Liver (tissue), 9 donors: ENCODE data around the gene MEGF10. TPM values are rescaled to one million over a fixed set of nuclear protein-coding genes. Genes with fewer than 3 reads are reported as not detected.

Source experiments
- DNase-seq: peaks from one replicate; pipeline ENCODE4 v3.0.0-alpha.2; 2017; ENCODE audit warnings: low spot score
- H3K27ac ChIP-seq, 2 donors: one replicate each; pipeline ENCODE4 v1.7.0; 2013; ENCODE audit warnings: inconsistent platforms in 2 of 2, low read length in 2 of 2, control low read depth in 1 of 2, low read depth in 1 of 2, mild to moderate bottlenecking in 1 of 2
- H3K27me3 ChIP-seq, 4 donors: one replicate each; pipeline versions ENCODE4 v1.6.1 to v1.7.0; 2013; ENCODE audit warnings: low read length in 3 of 4, inconsistent platforms in 1 of 4, mild to moderate bottlenecking in 1 of 4, moderate library complexity in 1 of 4; ENCODE audit not compliant: control insufficient read depth in 4 of 4, insufficient read depth in 4 of 4
- H3K36me3 ChIP-seq, 4 donors: one replicate each; pipeline versions ENCODE4 v1.6.1 to v1.7.0; 2013; ENCODE audit warnings: low read length in 3 of 4, mild to moderate bottlenecking in 3 of 4, low read depth in 1 of 4, moderate library complexity in 1 of 4; ENCODE audit not compliant: control insufficient read depth in 4 of 4, insufficient read depth in 3 of 4
- H3K4me1 ChIP-seq, 4 donors: one replicate each; pipeline versions ENCODE4 v1.6.1 to v1.7.0; 2013; ENCODE audit warnings: low read length in 3 of 4, mild to moderate bottlenecking in 3 of 4, moderate library complexity in 1 of 4; ENCODE audit not compliant: control insufficient read depth in 4 of 4, insufficient read depth in 4 of 4
- H3K4me3 ChIP-seq, 3 donors: one replicate each; pipeline versions ENCODE4 v1.6.1 to v1.7.0; 2013; ENCODE audit warnings: low read length in 3 of 3, control low read depth in 1 of 3, low read depth in 1 of 3, mild to moderate bottlenecking in 1 of 3
- H3K9ac ChIP-seq, 2 donors: one replicate each; pipeline ENCODE4 v1.7.0; 2013; ENCODE audit warnings: low read length in 2 of 2, mild to moderate bottlenecking in 2 of 2, moderate library complexity in 2 of 2, control low read depth in 1 of 2, low read depth in 1 of 2
- H3K9me3 ChIP-seq, 4 donors: one replicate each; pipeline versions ENCODE4 v1.6.1 to v1.7.0; 2013; ENCODE audit warnings: low read length in 3 of 4; ENCODE audit not compliant: control insufficient read depth in 4 of 4
- EGR1 ChIP-seq, 2 donors: IDR thresholded peaks; 2 replicates each; pipeline ENCODE4 v1.6.1; 2016 to 2018; ENCODE audit warnings: antibody characterized with exemption in 2 of 2, low read depth in 2 of 2
- FOXA1 ChIP-seq: IDR thresholded peaks from 2 replicates; pipeline ENCODE4 v1.6.1; 2016; ENCODE audit warnings: antibody characterized with exemption
- HNF4A ChIP-seq, 2 donors: conservative IDR thresholded peaks; 2 replicates each; pipeline ENCODE4 v1.6.1; 2016; ENCODE audit warnings: antibody characterized with exemption in 2 of 2, mild to moderate bottlenecking in 2 of 2
- HNF4G ChIP-seq: IDR thresholded peaks from 2 replicates; pipeline ENCODE4 v1.6.1; 2016; ENCODE audit warnings: antibody characterized with exemption
- JUND ChIP-seq, 2 donors: IDR thresholded peaks; 2 replicates each; pipeline ENCODE4 v1.6.1; 2016; ENCODE audit warnings: antibody characterized with exemption in 2 of 2
- RXRA ChIP-seq, 2 donors: IDR thresholded peaks; 2 replicates each; pipeline ENCODE4 v1.6.1; 2017 to 2018; ENCODE audit warnings: antibody characterized with exemption in 2 of 2, mild to moderate bottlenecking in 1 of 2
- SP1 ChIP-seq: IDR thresholded peaks from 2 replicates; pipeline ENCODE4 v1.6.1; 2018; ENCODE audit warnings: antibody characterized with exemption, mild to moderate bottlenecking
- TAF1 ChIP-seq: conservative IDR thresholded peaks from 2 replicates; pipeline ENCODE4 v1.6.1; 2016; ENCODE audit warnings: antibody characterized with exemption, mild to moderate bottlenecking
- WGBS: extraction: QIAGEN DNeasy Blood & Tissue Kit; methylation state at CpG from one replicate; pipeline ENCODE4 v1.1.7; 2013; 5-methylcytosine and 5-hydroxymethylcytosine counted together
- polyA plus RNA-seq, 2 donors: library from polyadenylated mRNA; stranded (reverse) in 1 of 2; unstranded in 1 of 2; fragments of 200-250 nt in 1 of 2; fragments of >200 nt in 1 of 2; fragmentation: Nextera tagmentation in 1 of 2; extraction: Ambion mirVana in 1 of 2; gene quantifications; one replicate each; pipeline versions ENCODE4 v1.2.1 to v1.2.3, GENCODE V29; 2013 to 2015
- total RNA-seq, 2 donors: library from RNA; depleted of rRNA; stranded (reverse); fragments of >200 nt; gene quantifications; one replicate each; pipeline ENCODE4 v1.2.3, GENCODE V29; 2014
- TF ChIP-seq, protein P1 (sequence below): fragments of 150-350 bp; IDR thresholded peaks from 2 replicates; pipeline ENCODE4 v1.5.1; 2017; ENCODE audit warnings: improper control_type of control experiment, low read depth, low read length; ENCODE audit not compliant: missing input control
- TF ChIP-seq, protein P2 (sequence below): IDR thresholded peaks from 2 replicates; pipeline ENCODE4 v1.6.1; 2016; ENCODE audit warnings: antibody characterized with exemption
- TF ChIP-seq, protein P3 (sequence below): IDR thresholded peaks from 2 replicates; pipeline ENCODE4 v1.6.1; 2016; ENCODE audit warnings: antibody characterized with exemption
- TF ChIP-seq, protein P4 (sequence below): IDR thresholded peaks from 2 replicates; pipeline ENCODE4 v1.6.1; 2016; ENCODE audit warnings: antibody characterized with exemption, mild to moderate bottlenecking
- TF ChIP-seq, protein P5 (sequence below): IDR thresholded peaks from 2 replicates; pipeline ENCODE4 v1.6.1; 2016; ENCODE audit warnings: antibody characterized with exemption
- donor health status: healthy.
- donor health status: healthy.
- donor health status: healthy.
- donor health status: healthy.
- donor health status: healthy.

MEGF10 gene
- total and polyA plus RNA-seq, 4 donors, result 0.05 to 1.0 (median 0.33) TPM; not detected in 1

DNA sequence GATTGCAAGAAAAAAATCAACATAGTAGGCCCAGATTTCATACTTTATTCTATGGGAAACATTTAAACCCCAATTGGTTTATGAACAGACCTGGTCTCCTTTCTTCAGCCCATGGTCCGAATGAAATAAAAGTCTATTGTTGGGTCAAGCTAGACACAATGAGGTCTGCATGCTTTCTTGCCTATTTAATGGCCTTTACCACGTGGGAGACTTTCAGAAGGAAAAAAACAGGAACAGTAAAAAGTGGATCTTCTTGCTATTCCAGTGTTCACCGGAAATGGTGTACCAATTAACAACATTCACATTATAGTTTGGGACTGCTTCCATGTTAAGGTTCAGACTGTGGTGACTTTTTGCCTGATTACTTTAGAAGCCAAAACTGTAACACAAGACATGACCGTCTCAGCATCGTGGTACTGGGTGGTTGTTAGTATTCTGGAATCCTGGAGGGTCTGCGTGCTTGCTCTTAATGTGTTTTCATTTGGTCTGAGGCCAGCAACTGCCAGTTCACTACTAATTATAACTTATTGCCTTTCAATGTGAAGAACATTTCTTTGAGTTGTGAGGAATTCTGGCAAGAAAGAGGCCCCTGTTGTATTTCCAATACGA lies 141.5 kb downstream of the MEGF10 start:
- no peaks in the 10 kb centered on the region for H3K27me3 ChIP-seq
- H3K9me3 ChIP-seq, result no peaks in the 10 kb centered on the region
- H3K9ac ChIP-seq, result no peak overlapping the region
- DNase-seq, result no peak
- no peak overlapping the region for H3K4me3 ChIP-seq
- WGBS, result 78% methylated on average over 7 of the region's 7 CpGs
- no peaks in the 10 kb centered on the region for H3K36me3 ChIP-seq
- TF ChIP-seq, protein P1, sequence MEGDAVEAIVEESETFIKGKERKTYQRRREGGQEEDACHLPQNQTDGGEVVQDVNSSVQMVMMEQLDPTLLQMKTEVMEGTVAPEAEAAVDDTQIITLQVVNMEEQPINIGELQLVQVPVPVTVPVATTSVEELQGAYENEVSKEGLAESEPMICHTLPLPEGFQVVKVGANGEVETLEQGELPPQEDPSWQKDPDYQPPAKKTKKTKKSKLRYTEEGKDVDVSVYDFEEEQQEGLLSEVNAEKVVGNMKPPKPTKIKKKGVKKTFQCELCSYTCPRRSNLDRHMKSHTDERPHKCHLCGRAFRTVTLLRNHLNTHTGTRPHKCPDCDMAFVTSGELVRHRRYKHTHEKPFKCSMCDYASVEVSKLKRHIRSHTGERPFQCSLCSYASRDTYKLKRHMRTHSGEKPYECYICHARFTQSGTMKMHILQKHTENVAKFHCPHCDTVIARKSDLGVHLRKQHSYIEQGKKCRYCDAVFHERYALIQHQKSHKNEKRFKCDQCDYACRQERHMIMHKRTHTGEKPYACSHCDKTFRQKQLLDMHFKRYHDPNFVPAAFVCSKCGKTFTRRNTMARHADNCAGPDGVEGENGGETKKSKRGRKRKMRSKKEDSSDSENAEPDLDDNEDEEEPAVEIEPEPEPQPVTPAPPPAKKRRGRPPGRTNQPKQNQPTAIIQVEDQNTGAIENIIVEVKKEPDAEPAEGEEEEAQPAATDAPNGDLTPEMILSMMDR, result no peak
- TF ChIP-seq SP1, result no peak
- TF ChIP-seq EGR1 (IDR thresholded peaks at IDR 0.05; ENCODE audit: low read depth in 2 of 2), result no peak
- H3K4me1 ChIP-seq, result peaks cover 0 to 1% (median 0%) of the 10 kb centered on the region in 4 donors
- H3K27ac ChIP-seq, result no peak overlapping the region

DNA sequence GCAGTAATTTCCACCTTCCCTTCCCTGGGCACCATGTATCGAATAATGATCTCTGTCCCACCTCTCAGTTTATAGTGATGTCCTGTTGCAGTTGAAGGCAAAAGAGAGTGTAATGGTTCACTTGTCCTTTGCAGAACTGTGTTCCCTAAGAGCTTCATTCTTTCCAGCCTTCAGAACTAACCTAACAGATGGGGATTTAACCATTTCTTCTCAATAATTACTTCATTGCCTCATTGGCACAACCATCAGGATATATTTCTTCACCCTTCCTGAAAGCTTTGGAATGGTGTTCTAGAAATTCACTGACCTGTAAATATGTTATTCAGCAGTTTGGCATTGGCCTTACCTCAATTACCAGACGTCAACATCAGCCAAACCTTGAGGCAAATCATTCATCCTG lies 142.9 kb downstream of the MEGF10 start:
- no peaks in the 10 kb centered on the region for H3K27me3 ChIP-seq
- H3K36me3 ChIP-seq, result no peaks in the 10 kb centered on the region
- H3K27ac ChIP-seq, result no peak overlapping the region
- 87% methylated on average over 2 of the region's 2 CpGs for WGBS
- no peak overlapping the region for H3K4me3 ChIP-seq
- peaks cover 0 to 1% (median 0%) of the 10 kb centered on the region in 4 donors for H3K4me1 ChIP-seq
- no peak for DNase-seq
- H3K9ac ChIP-seq, result no peak overlapping the region
- no peak for TF ChIP-seq JUND (IDR thresholded peaks at IDR 0.05)
- TF ChIP-seq, protein P2, sequence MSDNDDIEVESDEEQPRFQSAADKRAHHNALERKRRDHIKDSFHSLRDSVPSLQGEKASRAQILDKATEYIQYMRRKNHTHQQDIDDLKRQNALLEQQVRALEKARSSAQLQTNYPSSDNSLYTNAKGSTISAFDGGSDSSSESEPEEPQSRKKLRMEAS, result no peak
- TF ChIP-seq, protein P1, result no peak
- TF ChIP-seq, protein P3, sequence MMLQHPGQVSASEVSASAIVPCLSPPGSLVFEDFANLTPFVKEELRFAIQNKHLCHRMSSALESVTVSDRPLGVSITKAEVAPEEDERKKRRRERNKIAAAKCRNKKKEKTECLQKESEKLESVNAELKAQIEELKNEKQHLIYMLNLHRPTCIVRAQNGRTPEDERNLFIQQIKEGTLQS, result no peak
- TF ChIP-seq FOXA1, result no peak
- no peak for TF ChIP-seq TAF1
- TF ChIP-seq HNF4G, result no peak
- TF ChIP-seq RXRA (IDR thresholded peaks at IDR 0.05), result no peak
- TF ChIP-seq EGR1 (IDR thresholded peaks at IDR 0.05; ENCODE audit: low read depth in 2 of 2), result no peak
- TF ChIP-seq, protein P4, sequence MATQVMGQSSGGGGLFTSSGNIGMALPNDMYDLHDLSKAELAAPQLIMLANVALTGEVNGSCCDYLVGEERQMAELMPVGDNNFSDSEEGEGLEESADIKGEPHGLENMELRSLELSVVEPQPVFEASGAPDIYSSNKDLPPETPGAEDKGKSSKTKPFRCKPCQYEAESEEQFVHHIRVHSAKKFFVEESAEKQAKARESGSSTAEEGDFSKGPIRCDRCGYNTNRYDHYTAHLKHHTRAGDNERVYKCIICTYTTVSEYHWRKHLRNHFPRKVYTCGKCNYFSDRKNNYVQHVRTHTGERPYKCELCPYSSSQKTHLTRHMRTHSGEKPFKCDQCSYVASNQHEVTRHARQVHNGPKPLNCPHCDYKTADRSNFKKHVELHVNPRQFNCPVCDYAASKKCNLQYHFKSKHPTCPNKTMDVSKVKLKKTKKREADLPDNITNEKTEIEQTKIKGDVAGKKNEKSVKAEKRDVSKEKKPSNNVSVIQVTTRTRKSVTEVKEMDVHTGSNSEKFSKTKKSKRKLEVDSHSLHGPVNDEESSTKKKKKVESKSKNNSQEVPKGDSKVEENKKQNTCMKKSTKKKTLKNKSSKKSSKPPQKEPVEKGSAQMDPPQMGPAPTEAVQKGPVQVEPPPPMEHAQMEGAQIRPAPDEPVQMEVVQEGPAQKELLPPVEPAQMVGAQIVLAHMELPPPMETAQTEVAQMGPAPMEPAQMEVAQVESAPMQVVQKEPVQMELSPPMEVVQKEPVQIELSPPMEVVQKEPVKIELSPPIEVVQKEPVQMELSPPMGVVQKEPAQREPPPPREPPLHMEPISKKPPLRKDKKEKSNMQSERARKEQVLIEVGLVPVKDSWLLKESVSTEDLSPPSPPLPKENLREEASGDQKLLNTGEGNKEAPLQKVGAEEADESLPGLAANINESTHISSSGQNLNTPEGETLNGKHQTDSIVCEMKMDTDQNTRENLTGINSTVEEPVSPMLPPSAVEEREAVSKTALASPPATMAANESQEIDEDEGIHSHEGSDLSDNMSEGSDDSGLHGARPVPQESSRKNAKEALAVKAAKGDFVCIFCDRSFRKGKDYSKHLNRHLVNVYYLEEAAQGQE, result no peak
- TF ChIP-seq HNF4A (conservative IDR thresholded peaks at IDR 0.05), result no peak
- TF ChIP-seq, protein P5, sequence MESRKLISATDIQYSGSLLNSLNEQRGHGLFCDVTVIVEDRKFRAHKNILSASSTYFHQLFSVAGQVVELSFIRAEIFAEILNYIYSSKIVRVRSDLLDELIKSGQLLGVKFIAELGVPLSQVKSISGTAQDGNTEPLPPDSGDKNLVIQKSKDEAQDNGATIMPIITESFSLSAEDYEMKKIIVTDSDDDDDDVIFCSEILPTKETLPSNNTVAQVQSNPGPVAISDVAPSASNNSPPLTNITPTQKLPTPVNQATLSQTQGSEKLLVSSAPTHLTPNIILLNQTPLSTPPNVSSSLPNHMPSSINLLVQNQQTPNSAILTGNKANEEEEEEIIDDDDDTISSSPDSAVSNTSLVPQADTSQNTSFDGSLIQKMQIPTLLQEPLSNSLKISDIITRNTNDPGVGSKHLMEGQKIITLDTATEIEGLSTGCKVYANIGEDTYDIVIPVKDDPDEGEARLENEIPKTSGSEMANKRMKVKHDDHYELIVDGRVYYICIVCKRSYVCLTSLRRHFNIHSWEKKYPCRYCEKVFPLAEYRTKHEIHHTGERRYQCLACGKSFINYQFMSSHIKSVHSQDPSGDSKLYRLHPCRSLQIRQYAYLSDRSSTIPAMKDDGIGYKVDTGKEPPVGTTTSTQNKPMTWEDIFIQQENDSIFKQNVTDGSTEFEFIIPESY, result no peak
- no peaks in the 10 kb centered on the region for H3K9me3 ChIP-seq
